T-helper 22 cell (primary cell): ENCODE data around the gene PLCH1.

Experiments used
- DNase-seq: peaks from one replicate; pipeline ENCODE4 v3.0.0-alpha.2; 2020; ENCODE audit warnings: low read depth

PLCH1 gene

DNA sequence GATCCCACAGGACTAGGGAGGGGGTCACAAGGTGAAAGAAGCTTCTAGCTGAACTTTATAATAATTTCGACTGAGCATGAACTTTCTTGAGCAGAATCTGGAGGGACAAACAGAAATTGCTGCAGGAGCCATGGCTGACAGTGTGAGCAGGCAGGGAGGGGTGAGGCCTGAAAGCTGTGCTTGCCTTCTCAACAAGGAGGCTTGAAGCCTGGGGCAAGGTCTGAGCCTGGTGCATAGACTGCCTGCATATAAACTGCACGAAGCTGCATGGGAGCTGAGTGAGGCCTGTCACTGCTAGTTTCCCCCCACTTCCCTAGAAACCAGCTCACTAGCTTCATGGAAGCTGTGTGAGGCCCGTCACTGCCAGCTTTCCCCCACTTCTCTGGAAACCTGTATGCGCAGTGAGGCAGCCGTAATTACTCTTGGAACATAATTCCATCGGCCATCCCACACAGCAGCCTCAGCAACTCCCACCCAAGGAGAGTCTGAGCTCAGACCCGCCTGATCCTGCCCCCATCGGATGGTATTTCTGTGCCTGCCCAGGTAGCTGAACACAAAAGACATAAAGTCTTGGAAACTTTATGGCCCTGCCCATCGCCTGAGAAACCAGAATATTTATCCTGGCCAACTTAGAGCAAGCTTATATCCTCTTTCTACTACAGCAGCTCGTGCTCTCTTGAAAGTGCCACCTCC lies 136.5 kb downstream of the PLCH1 start:
- DNase-seq = no peak

- no peak for DNase-seq
Observed at GRCh38 chr3:155607761-155608160, 137.1 kb downstream of the PLCH1 start.

GRCh38 chr3:155605571-155605970 lies 139.3 kb downstream of the PLCH1 start:
- no peak for DNase-seq

- no peak for DNase-seq
Observed at GRCh38 chr3:155604967-155605366, 139.9 kb downstream of the PLCH1 start.

DNA sequence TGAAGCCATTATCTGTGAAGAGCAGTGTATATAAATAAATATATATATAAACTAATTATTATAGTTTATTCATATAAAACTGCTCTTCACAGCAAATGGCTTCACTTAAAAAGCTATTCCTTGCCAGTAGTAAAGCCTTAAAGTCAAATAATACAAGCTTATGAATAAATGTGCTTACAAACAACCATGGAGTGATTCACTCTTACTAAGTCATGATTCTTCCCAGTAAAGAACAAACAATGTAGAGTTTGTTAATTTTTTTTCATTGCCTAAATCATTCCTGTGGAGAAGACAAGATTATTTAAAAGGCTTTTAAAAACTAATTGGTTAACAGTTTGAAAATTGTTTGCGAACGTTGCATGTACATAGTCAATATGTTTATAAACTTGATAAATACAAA lies 140.7 kb downstream of the PLCH1 start:
- no peak for DNase-seq

GRCh38 chr3:155603302-155603701 lies 141.6 kb downstream of the PLCH1 start:
- no peak for DNase-seq

DNA sequence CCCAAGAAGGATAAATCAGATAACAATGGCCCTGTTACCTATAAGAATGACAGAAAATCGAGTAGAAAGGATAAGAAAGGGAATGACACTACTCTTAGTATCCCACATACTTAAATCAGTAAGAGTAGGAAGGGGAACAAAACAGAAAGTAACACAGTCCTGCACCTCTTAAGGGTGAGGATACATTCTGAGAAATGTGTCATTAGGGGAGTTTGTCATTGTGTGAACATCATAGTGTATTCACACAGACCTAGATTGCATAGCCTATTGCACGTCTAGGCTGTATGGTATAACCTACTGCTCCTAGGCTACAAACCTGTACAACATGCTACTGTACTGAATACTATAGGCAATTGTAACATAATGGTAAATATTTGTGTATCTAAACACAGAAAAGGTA lies 142.6 kb downstream of the PLCH1 start:
- DNase-seq = no peak

DNA sequence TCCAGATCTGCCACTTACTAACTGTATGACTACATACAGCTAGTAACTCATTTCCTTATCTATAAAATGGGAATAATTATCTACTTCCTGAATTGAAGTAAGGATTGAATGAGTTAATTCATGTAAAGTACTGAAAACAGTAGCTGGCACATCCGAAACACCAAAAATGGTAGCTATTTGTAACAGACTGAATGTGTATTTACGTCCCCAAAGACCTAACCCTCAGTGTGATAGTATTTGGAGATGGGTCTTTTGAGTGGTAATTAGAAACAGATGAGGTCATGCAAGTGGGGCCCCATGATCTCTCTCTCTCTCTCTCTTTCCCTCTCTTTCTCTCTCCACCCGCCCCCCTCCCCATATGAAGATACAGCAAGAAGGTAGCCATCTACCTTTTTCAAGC lies 146.2 kb downstream of the PLCH1 start:
- DNase-seq = no peak

GRCh38 chr3:155596615-155597014 lies 148.3 kb downstream of the PLCH1 start:
- DNase-seq = no peak

DNA sequence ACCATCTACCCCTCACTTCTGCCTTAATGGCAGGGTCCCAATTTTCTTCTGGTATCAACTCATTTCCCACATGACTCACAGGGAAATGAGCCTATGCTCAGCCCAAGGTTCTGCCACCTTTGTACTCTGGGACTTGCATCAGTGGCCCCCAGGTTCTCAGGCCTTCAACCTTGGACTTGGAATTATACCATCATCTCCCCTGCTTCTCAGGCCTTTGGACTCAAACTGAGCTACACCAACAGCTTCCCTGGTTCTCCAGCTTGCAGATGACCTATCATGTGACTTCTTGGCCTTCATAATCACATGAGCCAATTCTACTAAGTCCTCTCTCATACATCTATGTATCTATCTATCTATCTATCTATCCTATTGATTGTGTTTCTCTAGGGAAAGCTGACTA lies 149.5 kb downstream of the PLCH1 start:
- no peak for DNase-seq

DNA sequence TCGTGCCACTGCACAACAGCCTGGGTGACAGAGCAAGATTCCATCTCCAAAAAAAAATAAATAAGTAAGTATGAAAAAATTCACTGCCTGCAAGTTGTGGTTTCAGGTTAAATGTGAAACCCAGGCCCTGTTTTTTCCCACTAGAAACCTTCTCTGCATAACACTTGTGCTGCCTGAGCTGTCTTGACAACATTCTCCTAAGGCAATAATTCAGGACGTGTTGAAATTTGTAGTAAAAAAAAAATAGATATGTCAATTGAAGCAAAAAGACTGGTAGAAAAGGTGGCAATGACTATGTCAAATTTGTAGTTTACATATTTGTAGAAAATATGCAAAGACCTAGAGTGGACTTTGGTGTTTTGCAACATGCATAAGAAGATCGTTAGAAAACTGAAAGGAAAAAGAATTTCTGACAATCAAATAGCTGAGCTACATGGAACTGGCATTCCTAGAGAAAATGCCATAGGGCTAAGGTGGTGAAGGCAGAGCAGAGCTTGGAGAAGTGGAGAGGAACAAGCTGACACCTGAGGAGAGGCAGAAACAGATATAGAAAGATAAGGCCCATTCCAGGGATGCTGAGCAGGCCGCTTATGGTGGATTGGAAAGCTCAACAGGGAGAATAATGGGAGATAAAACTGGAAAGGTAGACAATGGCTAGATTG lies 150.2 kb downstream of the PLCH1 start:
- no peak for DNase-seq

- DNase-seq = no peak
Observed at GRCh38 chr3:155587581-155587980, 157.3 kb downstream of the PLCH1 start.

GRCh38 chr3:155585384-155585783 lies 159.5 kb downstream of the PLCH1 start:
- DNase-seq = no peak

- no peak for DNase-seq
Observed at GRCh38 chr3:155581579-155581978, 163.3 kb downstream of the PLCH1 start.

DNA sequence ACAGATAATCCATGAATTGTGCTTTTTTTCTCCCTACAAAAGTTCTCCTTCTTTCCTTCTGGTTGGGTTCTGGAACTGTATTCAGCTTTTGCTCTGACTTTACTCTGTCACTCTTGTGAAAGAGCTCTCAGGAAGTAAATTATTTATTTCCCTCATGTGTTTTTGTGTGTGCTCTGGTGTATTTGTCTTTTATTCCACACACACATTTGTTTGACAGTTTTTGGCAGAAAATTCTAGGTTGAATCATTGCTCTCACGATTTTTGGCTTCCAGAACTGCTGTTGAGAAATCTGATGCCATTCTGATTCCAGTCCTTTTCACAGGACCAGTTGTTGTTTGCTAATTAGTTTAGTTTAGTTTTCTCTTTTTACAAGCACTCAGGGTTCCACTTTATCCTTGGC lies 172.8 kb downstream of the PLCH1 start:
- DNase-seq = no peak

DNA sequence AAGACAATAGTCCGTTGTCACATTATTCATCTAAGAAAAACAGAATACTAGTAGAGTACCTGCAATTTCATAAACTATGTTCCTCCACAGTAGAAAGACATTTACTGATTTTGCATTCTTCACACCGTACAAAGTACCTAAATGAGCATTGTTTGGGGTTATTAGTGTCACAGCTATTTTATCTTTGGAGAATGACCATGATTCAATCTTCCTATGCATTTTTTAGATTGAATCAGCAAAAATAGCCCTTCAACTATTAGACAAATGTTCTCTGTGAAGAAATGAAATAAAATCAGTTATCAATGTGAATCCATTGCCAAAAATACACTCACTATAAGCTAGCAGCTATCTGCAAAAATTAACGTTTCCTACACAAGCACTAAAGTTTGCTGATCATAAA lies 176.6 kb downstream of the PLCH1 start:
- no peak for DNase-seq

DNA sequence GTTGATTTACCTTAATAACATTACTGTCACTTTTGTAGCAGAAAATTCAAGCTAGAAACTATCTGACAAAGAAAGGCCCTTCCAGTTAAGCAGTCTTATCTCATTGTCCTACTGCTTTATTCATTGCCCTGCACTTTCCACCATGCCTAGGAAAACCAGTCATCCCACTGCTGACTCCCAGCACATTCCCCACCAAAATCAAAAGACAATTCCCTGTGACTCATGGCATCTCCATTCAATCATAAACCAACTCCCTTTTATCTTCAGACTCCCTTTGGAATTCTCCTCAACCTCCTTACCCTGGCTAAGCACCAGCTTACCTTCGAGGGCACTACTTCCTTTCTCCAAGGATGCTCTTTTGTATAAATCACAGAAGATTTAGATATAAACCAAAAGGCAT lies 184.3 kb downstream of the PLCH1 start:
- DNase-seq = no peak

GRCh38 chr3:155560135-155560534 lies 184.7 kb downstream of the PLCH1 start:
- no peak for DNase-seq

GRCh38 chr3:155556531-155556930 lies 188.3 kb downstream of the PLCH1 start:
- no peak for DNase-seq

DNA sequence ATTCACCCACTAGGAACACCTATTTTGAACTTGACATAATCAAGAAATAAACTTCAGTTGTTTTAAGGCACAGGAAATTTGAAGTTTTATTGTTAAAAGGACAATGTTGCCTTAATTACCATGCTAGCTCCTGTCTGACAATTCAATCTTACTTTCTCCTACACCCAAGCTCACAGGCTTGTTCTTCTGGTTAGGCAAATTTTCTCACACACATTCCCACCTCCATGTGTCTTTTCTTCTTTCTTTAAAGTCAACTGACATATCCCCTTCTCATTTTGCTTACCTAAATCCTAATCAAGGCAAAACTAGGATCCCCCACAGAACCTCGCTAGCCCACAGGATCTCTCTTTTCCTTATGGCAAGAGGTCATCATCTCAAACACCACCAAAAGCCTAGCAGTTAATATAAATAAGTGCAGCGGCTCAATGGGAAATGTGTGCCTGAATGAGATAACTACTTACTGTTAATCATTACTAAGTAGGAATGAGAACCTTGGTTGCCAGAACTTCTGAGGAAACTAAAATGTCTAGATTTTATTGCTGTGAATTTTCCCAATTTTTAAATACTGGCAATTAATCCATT lies 189.3 kb downstream of the PLCH1 start:
- DNase-seq = no peak

GRCh38 chr3:155554777-155555451 lies 190.0 kb downstream of the PLCH1 start:
- DNase-seq = no peak

- no peak for DNase-seq
Observed at GRCh38 chr3:155553780-155554179, 191.1 kb downstream of the PLCH1 start.

DNA sequence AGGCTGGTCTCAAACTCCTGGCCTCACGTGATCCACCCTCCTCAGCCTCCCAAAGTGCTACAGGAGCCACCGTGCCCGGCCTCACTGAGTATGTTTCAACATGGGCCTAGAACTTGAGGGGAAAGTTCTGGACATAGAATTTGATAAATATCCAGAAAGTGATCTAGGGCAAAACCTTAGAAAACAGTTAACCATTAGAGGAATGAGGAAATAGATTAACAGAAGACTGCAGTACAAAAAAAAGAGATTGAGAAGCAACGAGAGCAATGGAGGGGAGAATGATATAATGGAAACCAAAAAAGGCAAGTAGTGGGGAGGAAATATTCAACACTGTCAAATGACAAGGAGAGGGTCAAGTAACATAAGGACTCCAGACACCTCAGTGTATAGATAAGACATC lies 191.5 kb downstream of the PLCH1 start:
- DNase-seq = no peak
